NAMALWA (cell line): Measurements from ENCODE around the gene PTH.
A peak's percentile ranks its signal among the peaks of the same experiment; 100 is the strongest.

ENCODE experiments used
- DNase-seq: peaks from one replicate; pipeline ENCODE4 v3.0.0-alpha.2; 2015; ENCODE audit warnings: low spot score

PTH gene

DNA sequence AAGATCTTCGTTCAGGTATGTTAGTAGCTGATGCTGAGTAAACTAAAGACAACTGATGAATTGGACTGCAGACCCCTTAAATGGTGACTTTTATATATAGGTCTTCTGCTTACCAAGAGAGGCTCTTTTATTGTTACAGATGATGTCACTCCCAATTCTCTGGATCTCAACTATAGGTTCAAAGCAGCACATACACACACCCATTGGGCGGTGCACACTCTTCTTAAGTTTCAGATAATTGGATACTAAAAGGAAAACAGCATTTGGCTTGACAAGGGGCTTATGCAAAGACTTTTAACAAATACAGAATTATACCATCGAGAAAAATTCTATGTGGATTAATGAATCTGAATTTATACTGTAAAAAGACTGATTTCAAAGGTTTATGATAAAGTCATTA, at the start of gene PTH:
PTH (minus strand) TSS at position 69 of the 400 bp plus-strand sequence. CDS start 3,142 bp downstream, outside the sequence.
- no peak for DNase-seq

GRCh38 chr11:13538044-13538443, 42.2 kb upstream of the PTH start:
- no peak for DNase-seq

DNA sequence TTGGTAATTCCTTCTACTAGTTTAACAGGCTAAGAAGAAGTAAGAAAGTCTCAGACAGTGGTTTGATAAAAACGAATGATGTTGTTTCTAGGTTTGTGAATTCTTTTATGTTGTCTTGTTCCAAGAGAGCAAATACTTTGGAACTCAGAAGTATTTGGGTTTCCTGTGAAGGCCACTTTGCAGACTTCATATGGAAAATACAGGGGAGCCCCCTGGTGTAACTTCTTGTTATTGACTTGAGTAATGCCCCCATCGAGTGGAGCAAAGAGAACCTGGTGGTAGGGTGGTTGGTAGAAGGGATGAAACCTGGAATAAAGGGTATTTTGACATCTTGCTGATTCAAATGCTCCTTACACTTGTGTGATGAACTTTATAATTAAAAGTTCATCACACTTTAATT, 40.0 kb upstream of the PTH start:
- DNase-seq = peak; percentile 29

GRCh38 chr11:13534358-13534757, 38.6 kb upstream of the PTH start:
- no peak for DNase-seq

- no peak for DNase-seq
Observed at GRCh38 chr11:13525257-13525656, 29.5 kb upstream of the PTH start.

GRCh38 chr11:13503393-13503792, 7.6 kb upstream of the PTH start:
- DNase-seq = no peak

DNA sequence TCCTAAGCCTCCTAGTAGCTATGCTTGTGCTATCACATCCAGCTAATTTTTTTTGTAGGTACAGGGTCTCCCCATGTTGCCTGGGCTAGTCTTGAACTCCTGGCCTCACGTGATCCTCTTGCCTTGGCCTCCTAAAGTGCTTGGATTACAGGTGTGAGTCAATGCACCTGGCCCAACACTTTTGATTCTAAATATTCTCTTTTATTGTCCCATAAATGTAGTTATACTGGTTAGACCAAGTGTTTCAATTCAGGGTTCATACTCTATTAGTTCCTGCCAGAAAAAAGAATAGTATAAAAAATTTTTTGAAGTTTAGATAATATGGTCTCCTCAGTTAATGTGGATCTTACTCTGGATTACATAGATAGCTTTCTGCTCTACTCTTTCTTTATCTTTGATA, 6.7 kb upstream of the PTH start:
- no peak for DNase-seq

- DNase-seq = no peak
Observed at GRCh38 chr11:13494051-13494450, 1.7 kb downstream of the PTH start.

DNA sequence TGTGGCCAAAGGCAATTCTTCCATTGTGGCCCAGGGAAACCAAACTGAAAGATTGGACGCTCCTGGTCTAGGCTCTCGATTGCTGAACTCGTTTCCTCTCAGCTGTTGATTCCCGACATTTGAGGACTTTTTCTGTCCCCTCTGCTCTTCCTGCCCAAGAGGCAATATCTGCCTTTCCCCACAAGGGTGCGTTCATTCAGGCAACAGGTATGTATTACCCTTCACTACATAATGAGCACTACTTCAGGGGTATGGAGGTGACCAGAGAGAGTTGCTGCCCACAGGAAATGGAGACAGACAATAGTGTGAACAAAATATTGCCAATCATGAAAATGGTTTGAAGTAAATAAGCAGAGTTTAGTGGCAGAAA, 8.2 kb downstream of the PTH start:
- peak; percentile 11 for DNase-seq

- no peak for DNase-seq
Observed at GRCh38 chr11:13486926-13487660, 8.7 kb downstream of the PTH start.

- no peak for DNase-seq
Observed at GRCh38 chr11:13480198-13480597, 15.6 kb downstream of the PTH start.

GRCh38 chr11:13479688-13480087, 16.1 kb downstream of the PTH start:
- no peak for DNase-seq

- no peak for DNase-seq
Observed at GRCh38 chr11:13475091-13475490, 20.7 kb downstream of the PTH start.

- DNase-seq = no peak
Observed at GRCh38 chr11:13473013-13473722, 22.6 kb downstream of the PTH start.

GRCh38 chr11:13468750-13469149, 27.0 kb downstream of the PTH start:
- DNase-seq = no peak

GRCh38 chr11:13465909-13466371, 29.9 kb downstream of the PTH start:
- peak; percentile 68 for DNase-seq

DNA sequence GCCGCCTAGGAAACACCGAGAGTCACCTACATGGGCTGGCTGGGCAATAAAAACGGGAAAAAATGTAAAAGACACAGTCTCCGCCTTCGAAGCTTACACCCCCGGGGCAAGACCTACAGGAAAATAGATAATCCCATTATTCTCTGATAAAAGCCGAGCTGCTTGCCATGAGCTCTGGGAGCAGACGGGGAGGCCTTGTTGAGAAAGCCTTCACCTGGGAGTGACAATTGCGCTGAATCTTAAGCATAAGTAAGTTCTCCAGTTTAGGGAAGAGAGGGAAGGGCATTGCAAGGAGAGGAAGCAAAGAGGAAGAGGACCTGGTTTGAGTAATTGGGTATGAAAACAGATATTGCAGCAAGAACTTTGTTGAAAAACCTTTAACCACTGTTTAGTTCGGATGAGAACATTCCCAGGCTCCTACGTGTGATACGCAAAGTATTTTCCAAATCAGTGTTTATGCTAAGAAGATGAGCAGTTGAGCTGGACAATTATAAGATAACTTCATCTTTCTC, 32.0 kb downstream of the PTH start:
- no peak for DNase-seq

- DNase-seq = peak; percentile 98
Observed at GRCh38 chr11:13462901-13463778, 32.7 kb downstream of the PTH start, which contains the start of gene BTBD10. Gene BTBD10 (minus strand): TSS chr11:13463222. CDS start chr11:13445124, 18,098 bp downstream.

- DNase-seq = peak; percentile 68
Observed at GRCh38 chr11:13462311-13462900, 33.4 kb downstream of the PTH start.

- DNase-seq = no peak
Observed at GRCh38 chr11:13461291-13461690, 34.5 kb downstream of the PTH start.

GRCh38 chr11:13450832-13451397, 44.9 kb downstream of the PTH start:
- no peak for DNase-seq
